GM12878 (cell line): ENCODE data around the gene COL23A1. TPM values are rescaled to one million over a fixed set of nuclear protein-coding genes. Genes with fewer than 3 reads are reported as not detected.

Experiments
- ATAC-seq: fragments of 200-7000 bp; cut with Tn5 transposase; 3 replicates; pipeline ENCODE4 v1.9.1; 2020; ENCODE audit warnings: mild to moderate bottlenecking, moderate library complexity
- BruUV-seq: library from RNA; stranded (reverse); fragments of 400-500 nt; replicated peaks from 2 replicates; lab custom pipeline; 2021; lab: Mats Ljungman, UMichigan
- CTCF ChIA-PET: fragments of 300-600 bp; sonication (Branson Sonifier 250); formaldehyde crosslinking; extraction: SDS; loops from one replicate; lab custom pipeline; 2021; ENCODE audit warnings: inconsistent platforms; lab: Yijun Ruan, JAX
- POLR2A ChIA-PET: fragments of 350-600 bp; formaldehyde crosslinking; extraction: SDS; loops from one replicate; lab custom pipeline; 2021; ENCODE audit warnings: inconsistent platforms; lab: Charles Lee
- RAD21 ChIA-PET: fragments of 300-600 bp; sonication (Branson Sonifier 250); formaldehyde crosslinking; loops from one replicate; lab custom pipeline; 2023; ENCODE audit warnings: antibody characterized with exemption; ENCODE audit not compliant: unreplicated experiment; lab: Charles Lee
- SMC1A ChIA-PET: fragments of 300-600 bp; sonication (Branson Sonifier 250); formaldehyde crosslinking; loops from one replicate; lab custom pipeline; 2023; ENCODE audit not compliant: unreplicated experiment, uncharacterized antibody; lab: Charles Lee
- DNase-seq: peaks from one replicate; pipeline ENCODE4 v3.0.0-alpha.2; 2011; ENCODE audit warnings: low read depth, low spot score
- FAIRE-seq: peaks from 3 replicates; lab custom pipeline; 2011; peaks lifted over from hg19 to GRCh38; lab: Jason Lieb, UNC
- H2AFZ ChIP-seq: 2 replicates; pipeline ENCODE4 v1.6.0; 2011; ENCODE audit warnings: low read depth, low read length, control low read depth; ENCODE audit not compliant: control insufficient read depth
- H3K27ac ChIP-seq: 2 replicates; pipeline ENCODE4 v1.5.1; 2011; ENCODE audit warnings: control low read depth; ENCODE audit not compliant: control insufficient read depth, insufficient read depth
- H3K27me3 ChIP-seq, 2 experiments: replicated peaks in 1 of 2; 2 replicates each; pipeline versions ENCODE4 v1.6.0 to v1.6.1; 2011; ENCODE audit warnings: low read length in 1 of 2; ENCODE audit not compliant: control insufficient read depth in 2 of 2, insufficient read depth in 2 of 2
- H3K36me3 ChIP-seq, 2 experiments: 2 replicates each; pipeline ENCODE4 v1.5.1; 2011; ENCODE audit warnings: low read length in 1 of 2; ENCODE audit not compliant: control insufficient read depth in 2 of 2, insufficient read depth in 2 of 2
- H3K4me1 ChIP-seq: 2 replicates; pipeline ENCODE4 v1.6.1; 2011; ENCODE audit warnings: mild to moderate bottlenecking, low read length, moderate library complexity, mixed read lengths; ENCODE audit not compliant: control insufficient read depth, insufficient read depth
- H3K4me2 ChIP-seq: 2 replicates; pipeline ENCODE4 v1.6.0; 2011; ENCODE audit warnings: control low read depth; ENCODE audit not compliant: control insufficient read depth, insufficient read depth
- H3K4me3 ChIP-seq: fragments of 200-600 bp; sonication (generic); 2 replicates; pipeline ENCODE4 v1.5.1; 2016
- H3K79me2 ChIP-seq: 2 replicates; pipeline ENCODE4 v1.6.0; 2011; ENCODE audit warnings: low read length; ENCODE audit not compliant: control insufficient read depth, insufficient read depth
- H3K9ac ChIP-seq: 2 replicates; pipeline ENCODE4 v1.8.0; 2011; ENCODE audit warnings: low read length, control low read depth, mixed read lengths; ENCODE audit not compliant: control insufficient read depth, insufficient read depth
- H3K9me3 ChIP-seq: replicated peaks from 3 replicates; pipeline ENCODE4 v1.5.1; 2011; ENCODE audit warnings: mild to moderate bottlenecking, low read length; ENCODE audit not compliant: control insufficient read depth, insufficient read depth
- H4K20me1 ChIP-seq: 2 replicates; pipeline ENCODE4 v1.6.0; 2011; ENCODE audit not compliant: control insufficient read depth, insufficient read depth
- ATF7 ChIP-seq: fragments of 450-650 bp; IDR thresholded peaks from 2 replicates; pipeline ENCODE4 v1.6.1; 2016; ENCODE audit warnings: low read depth, mild to moderate bottlenecking
- HDAC2 ChIP-seq: fragments of 200-600 bp; sonication (generic); IDR thresholded peaks from 2 replicates; pipeline ENCODE4 v1.6.1; 2017
- HDGF ChIP-seq: fragments of 450-650 bp; IDR thresholded peaks from 2 replicates; pipeline ENCODE4 v1.6.1; 2016; ENCODE audit warnings: antibody characterized with exemption
- PML ChIP-seq: IDR thresholded peaks from 2 replicates; pipeline ENCODE4 v1.6.1; 2012; ENCODE audit warnings: low read length, inconsistent platforms
- TCF3 ChIP-seq: IDR thresholded peaks from 2 replicates; pipeline ENCODE4 v1.6.1; 2012; ENCODE audit warnings: low read depth, mild to moderate bottlenecking, low read length, borderline replicate concordance; ENCODE audit not compliant: insufficient read depth
- ZBTB33 ChIP-seq: fragments of 450-650 bp; IDR thresholded peaks from 2 replicates; pipeline ENCODE4 v1.6.1; 2017; ENCODE audit warnings: mild to moderate bottlenecking
- WGBS: methylation state at CpG from one replicate; pipeline ENCODE4 v1.1.6; 2016; ENCODE audit warnings: low lambda C conversion rate; ENCODE audit not compliant: insufficient replicate concordance, insufficient coverage; ENCODE audit errors: missing lambda C conversion rate; 5-methylcytosine and 5-hydroxymethylcytosine counted together
- in situ Hi-C: fragments of 300-500 bp; cut with MboI; formaldehyde crosslinking; loops from 9 replicates; pipeline ENCODE4 v1.14.3; 2018; ENCODE audit warnings: mixed read lengths
- intact Hi-C: fragments of 100-400 bp; cut with micrococcal nuclease; formaldehyde crosslinking; loops from one replicate; pipeline ENCODE4 v1.14.2; 2022; ENCODE audit not compliant: unreplicated experiment
- polyA plus RNA-seq, 11 experiments: library from polyadenylated mRNA; depleted of rRNA in 4 of 11; unstranded in 6 of 11; stranded (reverse) in 5 of 11; fragments of >200 nt; fragmentation: Nextera tagmentation in 4 of 11; fragmentation: Illumina TruSeq in 1 of 11; extraction: Ambion mirVana in 4 of 11; extraction: Trizol in 1 of 11; gene quantifications; 1 replicate in 1 of 11; 2 replicates in 10 of 11; pipeline versions ENCODE4 v1.2.1 to v1.2.3, GENCODE V29; 2011 to 2016; ENCODE audit warnings: inconsistent platforms in 2 of 11, missing spikeins in 2 of 11, low read depth in 1 of 11
- total RNA-seq, 4 experiments: library from RNA; depleted of rRNA in 3 of 4; stranded (reverse); fragments of >200 nt in 3 of 4; fragmentation: Illumina TruSeq in 1 of 4; extraction: Trizol in 1 of 4; gene quantifications; 2 replicates each; pipeline versions ENCODE4 v1.2.1 to v1.2.3, GENCODE V29; 2013 to 2021

Gene COL23A1
- total and polyA plus RNA-seq, 10 of the 15 experiments (the other 5 are each of a cell fraction or from before 2014, with no cell fraction given) = 0.03 to 0.83 (median 0.09) TPM; not detected in 5

GRCh38 chr5:178630475-178630930 is 40.3 kb upstream of the COL23A1 start:
- no peak for ATAC-seq
- POLR2A ChIA-PET = interaction anchor here (0.7 kb wide), 1 partner anchor 96 kb away, joined by 4 read pairs; no protein-coding TSS in a partner anchor
- SMC1A ChIA-PET = interaction anchor here (0.8 to 2.1 kb wide), 3 partner anchors 10 to 87 kb away, joined by 3 to 5 read pairs (median 4); no protein-coding TSS in a partner anchor
- H2AFZ ChIP-seq = no peak overlapping the region
- CTCF ChIA-PET = no interaction called here
- peaks cover 14% of the 10 kb centered on the region for H3K79me2 ChIP-seq
- no peaks in the 10 kb centered on the region for H3K36me3 ChIP-seq
- BruUV-seq = no TSS peak
- H3K4me2 ChIP-seq = no peak overlapping the region
- intact Hi-C loops (no loop called here), in situ Hi-C loops (no loop called here)
- H4K20me1 ChIP-seq = no peaks in the 10 kb centered on the region
- no peaks in the 10 kb centered on the region; the same call in 2 of the 3 replicates for H3K9me3 ChIP-seq
- DNase-seq = no peak
- no peaks in the 10 kb centered on the region for H3K27me3 ChIP-seq
- H3K4me1 ChIP-seq = no peaks in the 10 kb centered on the region
- H3K27ac ChIP-seq = no peak overlapping the region
- no peak overlapping the region for H3K4me3 ChIP-seq
- WGBS = 58% methylated on average over 4 of the region's 4 CpGs
- H3K9ac ChIP-seq = no peak overlapping the region
- FAIRE-seq = no peak
- TF ChIP-seq HDGF (no peak), ATF7 (no peak), PML (no peak), ZBTB33 (no peak), HDAC2 (no peak), TCF3 (no peak)
- TF ChIP-seq, all 136 proteins: peak for 0
- RAD21 ChIA-PET = interaction anchor here (0.9 kb wide), 1 partner anchor 100 kb away, joined by 3 read pairs; the partner anchor contains the start of gene ZNF354A
